HepG2 (cell line): ENCODE results near the gene RNASE8. TPM values are rescaled to one million over a fixed set of nuclear protein-coding genes. Genes with fewer than 3 reads are reported as not detected.

Source experiments
- BHLHE40 ChIP-seq: IDR thresholded peaks from 2 replicates; pipeline ENCODE4 v1.6.1; 2011; ENCODE audit warnings: low read length, improper control_type of control experiment
- MIXL1 ChIP-seq: IDR thresholded peaks from 2 replicates; pipeline ENCODE4 v1.6.1; 2016
- POGZ ChIP-seq: sonication (generic); formaldehyde crosslinking; IDR thresholded peaks from 2 replicates; pipeline ENCODE4 v1.4.0; 2020; ENCODE audit warnings: mild to moderate bottlenecking, missing genetic modification reagents
- PTBP1 ChIP-seq: fragments of 200-400 bp; formaldehyde crosslinking; IDR thresholded peaks from 2 replicates; pipeline ENCODE4 v1.6.1; 2018; ENCODE audit warnings: low read length, low read depth; ENCODE audit not compliant: poor library complexity, severe bottlenecking
- SETDB1 ChIP-seq: sonication (generic); formaldehyde crosslinking; IDR thresholded peaks from 2 replicates; pipeline ENCODE4 v1.5.1; 2020; ENCODE audit warnings: missing genetic modification reagents, mild to moderate bottlenecking, borderline replicate concordance
- SIX1 ChIP-seq: sonication (generic); formaldehyde crosslinking; IDR thresholded peaks from 2 replicates; pipeline ENCODE4 v1.4.0; 2020; ENCODE audit warnings: missing genetic modification reagents, borderline replicate concordance
- SP4 ChIP-seq: sonication (generic); formaldehyde crosslinking; IDR thresholded peaks from 2 replicates; pipeline ENCODE4 v1.8.1; 2023; ENCODE audit warnings: mild to moderate bottlenecking, missing genetic modification reagents
- ZBTB21 ChIP-seq: sonication (generic); formaldehyde crosslinking; IDR thresholded peaks from 2 replicates; pipeline ENCODE4 v1.4.0; 2020; ENCODE audit warnings: missing genetic modification reagents
- ZBTB8A ChIP-seq: sonication (generic); formaldehyde crosslinking; IDR thresholded peaks from 2 replicates; pipeline ENCODE4 v1.4.0; 2020; ENCODE audit warnings: mild to moderate bottlenecking, low read depth, missing genetic modification reagents, borderline replicate concordance
- ZNF720 ChIP-seq: sonication (generic); formaldehyde crosslinking; IDR thresholded peaks from 2 replicates; pipeline ENCODE4 v1.4.0; 2020; ENCODE audit warnings: missing genetic modification reagents
- polyA plus RNA-seq, 8 experiments: library from polyadenylated mRNA; depleted of rRNA in 3 of 8; stranded (reverse) in 7 of 8; unstranded in 1 of 8; fragments of >200 nt; fragmentation: Illumina TruSeq in 4 of 8; extraction: Trizol in 4 of 8; gene quantifications; 2 replicates each; pipeline versions ENCODE4 v1.2.1 to v1.2.3, GENCODE V29; 2011 to 2016; ENCODE audit warnings: low read depth in 4 of 8, missing spikeins in 1 of 8, mixed read lengths in 1 of 8; ENCODE audit not compliant: insufficient read depth in 1 of 8
- total RNA-seq, 5 experiments: library from RNA; depleted of rRNA; stranded (reverse); fragments of >200 nt; fragmentation: Illumina TruSeq; extraction: Trizol; gene quantifications; 2 replicates each; pipeline ENCODE4 v1.2.3, GENCODE V29; 2016; ENCODE audit warnings: low read depth in 1 of 5
- TF ChIP-seq, protein P1 (sequence below): sonication (generic); formaldehyde crosslinking; IDR thresholded peaks from 2 replicates; pipeline ENCODE4 v1.4.0; 2020; ENCODE audit warnings: missing genetic modification reagents
- TF ChIP-seq, protein P2 (sequence below): sonication (generic); formaldehyde crosslinking; IDR thresholded peaks from 2 replicates; pipeline ENCODE4 v1.4.0; 2020; ENCODE audit warnings: missing genetic modification reagents
- TF ChIP-seq, protein P3 (sequence below): IDR thresholded peaks from 2 replicates; pipeline ENCODE4 v1.6.1; 2016
- TF ChIP-seq, protein P4 (sequence below): sonication (generic); formaldehyde crosslinking; IDR thresholded peaks from 2 replicates; pipeline ENCODE4 v1.8.0; 2023; ENCODE audit warnings: mild to moderate bottlenecking, missing genetic modification reagents
- TF ChIP-seq, protein P5 (sequence below): sonication (generic); formaldehyde crosslinking; IDR thresholded peaks from 2 replicates; pipeline ENCODE4 v1.9.0; 2021; ENCODE audit warnings: missing genetic modification reagents, mild to moderate bottlenecking, borderline replicate concordance
- TF ChIP-seq, protein P6 (sequence below): IDR thresholded peaks from 2 replicates; pipeline ENCODE4 v1.6.1; 2016; ENCODE audit warnings: low read depth
- TF ChIP-seq, protein P7 (sequence below): sonication (generic); formaldehyde crosslinking; IDR thresholded peaks from 2 replicates; pipeline ENCODE4 v1.4.0; 2020; ENCODE audit warnings: mild to moderate bottlenecking, low read depth, missing genetic modification reagents

The RNASE8 gene
- total and polyA plus RNA-seq, 2 of the 13 experiments (the other 11 are each of a cell fraction or from before 2014, with no cell fraction given) = not detected

DNA sequence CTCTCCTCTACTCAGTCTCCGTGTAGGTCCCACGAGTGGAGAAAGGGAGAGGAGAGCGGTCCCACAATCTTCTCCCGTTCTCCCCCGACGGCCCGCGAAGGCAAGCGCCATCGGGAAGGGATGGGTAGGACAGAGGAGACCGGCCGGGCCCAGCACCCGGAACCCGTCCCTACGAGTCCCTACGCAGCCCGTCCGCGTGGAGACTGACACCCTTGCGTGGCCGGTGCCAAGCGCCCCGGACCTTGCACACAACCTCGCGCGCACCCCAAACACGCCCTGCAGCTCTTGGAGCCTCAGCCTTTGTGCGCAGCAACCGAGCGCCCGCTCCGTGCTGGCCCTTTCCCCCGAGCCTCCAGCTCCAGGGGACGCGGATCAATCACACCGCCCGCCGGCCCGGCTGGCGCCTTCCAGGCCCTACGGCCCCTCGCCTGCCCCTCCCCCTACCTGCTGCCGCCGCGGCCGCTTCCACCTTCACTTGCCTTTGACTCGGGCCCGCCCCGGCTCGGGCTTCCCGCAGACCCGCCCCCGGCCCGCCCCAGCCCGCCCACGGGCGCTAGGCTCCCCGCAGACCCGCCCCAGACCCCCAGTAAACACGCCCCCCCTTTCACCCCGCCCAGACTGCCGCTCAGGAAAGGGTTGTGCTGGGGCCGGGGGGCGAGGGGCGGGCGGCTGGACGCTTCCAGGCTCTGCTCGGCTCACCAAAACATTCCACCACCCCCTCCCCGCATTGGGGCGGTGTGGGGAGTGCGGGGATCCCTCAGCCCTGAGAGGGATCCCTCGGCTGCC lies 32.8 kb upstream of the RNASE8 start, which contains the start of gene NDRG2 (continued):
- TF ChIP-seq, protein P1, sequence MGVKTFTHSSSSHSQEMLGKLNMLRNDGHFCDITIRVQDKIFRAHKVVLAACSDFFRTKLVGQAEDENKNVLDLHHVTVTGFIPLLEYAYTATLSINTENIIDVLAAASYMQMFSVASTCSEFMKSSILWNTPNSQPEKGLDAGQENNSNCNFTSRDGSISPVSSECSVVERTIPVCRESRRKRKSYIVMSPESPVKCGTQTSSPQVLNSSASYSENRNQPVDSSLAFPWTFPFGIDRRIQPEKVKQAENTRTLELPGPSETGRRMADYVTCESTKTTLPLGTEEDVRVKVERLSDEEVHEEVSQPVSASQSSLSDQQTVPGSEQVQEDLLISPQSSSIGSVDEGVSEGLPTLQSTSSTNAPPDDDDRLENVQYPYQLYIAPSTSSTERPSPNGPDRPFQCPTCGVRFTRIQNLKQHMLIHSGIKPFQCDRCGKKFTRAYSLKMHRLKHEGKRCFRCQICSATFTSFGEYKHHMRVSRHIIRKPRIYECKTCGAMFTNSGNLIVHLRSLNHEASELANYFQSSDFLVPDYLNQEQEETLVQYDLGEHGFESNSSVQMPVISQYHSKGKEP = no peak
- peak; percentile 75 for TF ChIP-seq SP4 (CRISPR knock-in tag)
- peak; percentile 30; the same call in 1 of the 2 replicates for TF ChIP-seq MIXL1
- TF ChIP-seq PTBP1 = no peak
- no peak for TF ChIP-seq ZNF720 (CRISPR knock-in tag)
- TF ChIP-seq, protein P2, sequence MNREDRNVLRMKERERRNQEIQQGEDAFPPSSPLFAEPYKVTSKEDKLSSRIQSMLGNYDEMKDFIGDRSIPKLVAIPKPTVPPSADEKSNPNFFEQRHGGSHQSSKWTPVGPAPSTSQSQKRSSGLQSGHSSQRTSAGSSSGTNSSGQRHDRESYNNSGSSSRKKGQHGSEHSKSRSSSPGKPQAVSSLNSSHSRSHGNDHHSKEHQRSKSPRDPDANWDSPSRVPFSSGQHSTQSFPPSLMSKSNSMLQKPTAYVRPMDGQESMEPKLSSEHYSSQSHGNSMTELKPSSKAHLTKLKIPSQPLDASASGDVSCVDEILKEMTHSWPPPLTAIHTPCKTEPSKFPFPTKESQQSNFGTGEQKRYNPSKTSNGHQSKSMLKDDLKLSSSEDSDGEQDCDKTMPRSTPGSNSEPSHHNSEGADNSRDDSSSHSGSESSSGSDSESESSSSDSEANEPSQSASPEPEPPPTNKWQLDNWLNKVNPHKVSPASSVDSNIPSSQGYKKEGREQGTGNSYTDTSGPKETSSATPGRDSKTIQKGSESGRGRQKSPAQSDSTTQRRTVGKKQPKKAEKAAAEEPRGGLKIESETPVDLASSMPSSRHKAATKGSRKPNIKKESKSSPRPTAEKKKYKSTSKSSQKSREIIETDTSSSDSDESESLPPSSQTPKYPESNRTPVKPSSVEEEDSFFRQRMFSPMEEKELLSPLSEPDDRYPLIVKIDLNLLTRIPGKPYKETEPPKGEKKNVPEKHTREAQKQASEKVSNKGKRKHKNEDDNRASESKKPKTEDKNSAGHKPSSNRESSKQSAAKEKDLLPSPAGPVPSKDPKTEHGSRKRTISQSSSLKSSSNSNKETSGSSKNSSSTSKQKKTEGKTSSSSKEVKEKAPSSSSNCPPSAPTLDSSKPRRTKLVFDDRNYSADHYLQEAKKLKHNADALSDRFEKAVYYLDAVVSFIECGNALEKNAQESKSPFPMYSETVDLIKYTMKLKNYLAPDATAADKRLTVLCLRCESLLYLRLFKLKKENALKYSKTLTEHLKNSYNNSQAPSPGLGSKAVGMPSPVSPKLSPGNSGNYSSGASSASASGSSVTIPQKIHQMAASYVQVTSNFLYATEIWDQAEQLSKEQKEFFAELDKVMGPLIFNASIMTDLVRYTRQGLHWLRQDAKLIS = 0 out of 2 replicates have a peak, but pooled peaks have one; percentile 61
- TF ChIP-seq POGZ (CRISPR knock-in tag) = peak; percentile 45; the same call in 1 of the 2 replicates
- TF ChIP-seq SIX1 (CRISPR knock-in tag) = no peak
- TF ChIP-seq, protein P3, sequence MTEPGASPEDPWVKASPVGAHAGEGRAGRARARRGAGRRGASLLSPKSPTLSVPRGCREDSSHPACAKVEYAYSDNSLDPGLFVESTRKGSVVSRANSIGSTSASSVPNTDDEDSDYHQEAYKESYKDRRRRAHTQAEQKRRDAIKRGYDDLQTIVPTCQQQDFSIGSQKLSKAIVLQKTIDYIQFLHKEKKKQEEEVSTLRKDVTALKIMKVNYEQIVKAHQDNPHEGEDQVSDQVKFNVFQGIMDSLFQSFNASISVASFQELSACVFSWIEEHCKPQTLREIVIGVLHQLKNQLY (CRISPR knock-in tag) = peak; percentile 30; the same call in 1 of the 2 replicates
- no peak for TF ChIP-seq ZBTB8A (CRISPR knock-in tag)
- TF ChIP-seq, protein P4, sequence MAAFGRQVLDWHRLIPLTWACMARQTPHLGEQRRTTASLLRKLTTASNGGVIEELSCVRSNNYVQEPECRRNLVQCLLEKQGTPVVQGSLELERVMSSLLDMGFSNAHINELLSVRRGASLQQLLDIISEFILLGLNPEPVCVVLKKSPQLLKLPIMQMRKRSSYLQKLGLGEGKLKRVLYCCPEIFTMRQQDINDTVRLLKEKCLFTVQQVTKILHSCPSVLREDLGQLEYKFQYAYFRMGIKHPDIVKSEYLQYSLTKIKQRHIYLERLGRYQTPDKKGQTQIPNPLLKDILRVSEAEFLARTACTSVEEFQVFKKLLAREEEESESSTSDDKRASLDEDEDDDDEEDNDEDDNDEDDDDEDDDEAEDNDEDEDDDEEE (CRISPR knock-in tag) = peak; percentile 82; the same call in 1 of the 2 replicates
- no peak for TF ChIP-seq BHLHE40
- TF ChIP-seq, protein P5, sequence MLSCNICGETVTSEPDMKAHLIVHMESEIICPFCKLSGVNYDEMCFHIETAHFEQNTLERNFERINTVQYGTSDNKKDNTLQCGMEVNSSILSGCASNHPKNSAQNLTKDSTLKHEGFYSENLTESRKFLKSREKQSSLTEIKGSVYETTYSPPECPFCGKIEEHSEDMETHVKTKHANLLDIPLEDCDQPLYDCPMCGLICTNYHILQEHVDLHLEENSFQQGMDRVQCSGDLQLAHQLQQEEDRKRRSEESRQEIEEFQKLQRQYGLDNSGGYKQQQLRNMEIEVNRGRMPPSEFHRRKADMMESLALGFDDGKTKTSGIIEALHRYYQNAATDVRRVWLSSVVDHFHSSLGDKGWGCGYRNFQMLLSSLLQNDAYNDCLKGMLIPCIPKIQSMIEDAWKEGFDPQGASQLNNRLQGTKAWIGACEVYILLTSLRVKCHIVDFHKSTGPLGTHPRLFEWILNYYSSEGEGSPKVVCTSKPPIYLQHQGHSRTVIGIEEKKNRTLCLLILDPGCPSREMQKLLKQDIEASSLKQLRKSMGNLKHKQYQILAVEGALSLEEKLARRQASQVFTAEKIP = no peak
- TF ChIP-seq, protein P6, sequence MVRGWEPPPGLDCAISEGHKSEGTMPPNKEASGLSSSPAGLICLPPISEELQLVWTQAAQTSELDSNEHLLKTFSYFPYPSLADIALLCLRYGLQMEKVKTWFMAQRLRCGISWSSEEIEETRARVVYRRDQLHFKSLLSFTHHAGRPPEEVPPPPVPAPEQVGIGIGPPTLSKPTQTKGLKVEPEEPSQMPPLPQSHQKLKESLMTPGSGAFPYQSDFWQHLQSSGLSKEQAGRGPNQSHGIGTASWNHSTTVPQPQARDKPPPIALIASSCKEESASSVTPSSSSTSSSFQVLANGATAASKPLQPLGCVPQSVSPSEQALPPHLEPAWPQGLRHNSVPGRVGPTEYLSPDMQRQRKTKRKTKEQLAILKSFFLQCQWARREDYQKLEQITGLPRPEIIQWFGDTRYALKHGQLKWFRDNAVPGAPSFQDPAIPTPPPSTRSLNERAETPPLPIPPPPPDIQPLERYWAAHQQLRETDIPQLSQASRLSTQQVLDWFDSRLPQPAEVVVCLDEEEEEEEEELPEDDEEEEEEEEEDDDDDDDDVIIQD (CRISPR knock-in tag) = no peak
- no peak for TF ChIP-seq ZBTB21 (CRISPR knock-in tag)
- TF ChIP-seq, protein P7, sequence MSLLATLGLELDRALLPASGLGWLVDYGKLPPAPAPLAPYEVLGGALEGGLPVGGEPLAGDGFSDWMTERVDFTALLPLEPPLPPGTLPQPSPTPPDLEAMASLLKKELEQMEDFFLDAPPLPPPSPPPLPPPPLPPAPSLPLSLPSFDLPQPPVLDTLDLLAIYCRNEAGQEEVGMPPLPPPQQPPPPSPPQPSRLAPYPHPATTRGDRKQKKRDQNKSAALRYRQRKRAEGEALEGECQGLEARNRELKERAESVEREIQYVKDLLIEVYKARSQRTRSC (CRISPR knock-in tag) = no peak
- no peak for TF ChIP-seq SETDB1 (CRISPR knock-in tag)
